ENCODE results near the gene UACA.
"Not testable (repeated sequence)": the region's sequence is repeated elsewhere in the genome, so short reads cannot be mapped to it uniquely, and the experiment has no call there.

UACA gene, protein sequence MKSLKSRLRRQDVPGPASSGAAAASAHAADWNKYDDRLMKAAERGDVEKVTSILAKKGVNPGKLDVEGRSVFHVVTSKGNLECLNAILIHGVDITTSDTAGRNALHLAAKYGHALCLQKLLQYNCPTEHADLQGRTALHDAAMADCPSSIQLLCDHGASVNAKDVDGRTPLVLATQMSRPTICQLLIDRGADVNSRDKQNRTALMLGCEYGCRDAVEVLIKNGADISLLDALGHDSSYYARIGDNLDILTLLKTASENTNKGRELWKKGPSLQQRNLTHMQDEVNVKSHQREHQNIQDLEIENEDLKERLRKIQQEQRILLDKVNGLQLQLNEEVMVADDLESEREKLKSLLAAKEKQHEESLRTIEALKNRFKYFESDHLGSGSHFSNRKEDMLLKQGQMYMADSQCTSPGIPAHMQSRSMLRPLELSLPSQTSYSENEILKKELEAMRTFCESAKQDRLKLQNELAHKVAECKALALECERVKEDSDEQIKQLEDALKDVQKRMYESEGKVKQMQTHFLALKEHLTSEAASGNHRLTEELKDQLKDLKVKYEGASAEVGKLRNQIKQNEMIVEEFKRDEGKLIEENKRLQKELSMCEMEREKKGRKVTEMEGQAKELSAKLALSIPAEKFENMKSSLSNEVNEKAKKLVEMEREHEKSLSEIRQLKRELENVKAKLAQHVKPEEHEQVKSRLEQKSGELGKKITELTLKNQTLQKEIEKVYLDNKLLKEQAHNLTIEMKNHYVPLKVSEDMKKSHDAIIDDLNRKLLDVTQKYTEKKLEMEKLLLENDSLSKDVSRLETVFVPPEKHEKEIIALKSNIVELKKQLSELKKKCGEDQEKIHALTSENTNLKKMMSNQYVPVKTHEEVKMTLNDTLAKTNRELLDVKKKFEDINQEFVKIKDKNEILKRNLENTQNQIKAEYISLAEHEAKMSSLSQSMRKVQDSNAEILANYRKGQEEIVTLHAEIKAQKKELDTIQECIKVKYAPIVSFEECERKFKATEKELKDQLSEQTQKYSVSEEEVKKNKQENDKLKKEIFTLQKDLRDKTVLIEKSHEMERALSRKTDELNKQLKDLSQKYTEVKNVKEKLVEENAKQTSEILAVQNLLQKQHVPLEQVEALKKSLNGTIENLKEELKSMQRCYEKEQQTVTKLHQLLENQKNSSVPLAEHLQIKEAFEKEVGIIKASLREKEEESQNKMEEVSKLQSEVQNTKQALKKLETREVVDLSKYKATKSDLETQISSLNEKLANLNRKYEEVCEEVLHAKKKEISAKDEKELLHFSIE (N-terminal part only)

DNA sequence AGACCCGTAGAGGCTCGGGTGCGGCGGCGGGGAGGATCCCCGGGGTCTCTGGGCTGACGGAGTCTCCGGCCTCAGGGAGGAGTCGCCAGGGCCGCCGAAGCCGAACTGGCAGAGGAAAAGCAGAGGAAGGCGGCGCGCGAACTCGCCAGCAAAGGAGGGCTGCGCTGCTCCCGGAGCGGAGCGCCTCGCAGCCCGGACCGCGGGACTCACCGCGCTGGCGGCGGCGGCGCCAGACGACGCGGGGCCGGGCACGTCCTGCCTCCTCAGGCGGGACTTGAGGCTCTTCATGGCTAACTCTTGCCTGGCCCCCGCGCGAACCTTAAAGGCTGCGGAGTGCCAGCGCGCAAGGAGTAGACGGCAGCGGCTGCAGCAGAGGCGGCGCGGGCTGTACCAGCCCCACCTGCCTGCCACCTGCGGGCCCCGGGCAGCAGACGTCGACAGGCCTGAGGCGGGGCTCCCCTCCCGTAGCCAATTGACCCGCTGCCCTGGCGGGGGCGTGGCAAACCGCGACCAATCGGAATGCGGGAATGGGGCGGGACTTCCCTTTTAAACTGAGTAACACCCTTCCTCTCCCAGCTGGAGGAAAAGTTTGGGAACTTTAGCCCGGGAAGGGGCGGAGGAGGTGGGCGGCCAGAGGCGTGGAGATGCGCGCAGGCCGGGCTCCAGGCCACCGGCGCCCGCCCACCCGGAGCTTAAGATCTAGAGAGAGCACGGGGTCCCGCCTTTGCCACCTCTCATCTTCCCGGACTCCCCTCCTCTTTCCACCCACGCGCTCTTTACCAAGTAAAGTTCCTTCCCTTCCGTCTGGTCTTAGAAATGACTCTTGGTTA, at the start of gene UACA:
Gene UACA (minus strand): TSS at position 439 of the 830 bp plus-strand sequence. CDS start 151 bp downstream, at position 288.
- peak; percentile 28 to 29 for DNase-seq (ENCODE audit: low read depth in 2 of 2)

DNA sequence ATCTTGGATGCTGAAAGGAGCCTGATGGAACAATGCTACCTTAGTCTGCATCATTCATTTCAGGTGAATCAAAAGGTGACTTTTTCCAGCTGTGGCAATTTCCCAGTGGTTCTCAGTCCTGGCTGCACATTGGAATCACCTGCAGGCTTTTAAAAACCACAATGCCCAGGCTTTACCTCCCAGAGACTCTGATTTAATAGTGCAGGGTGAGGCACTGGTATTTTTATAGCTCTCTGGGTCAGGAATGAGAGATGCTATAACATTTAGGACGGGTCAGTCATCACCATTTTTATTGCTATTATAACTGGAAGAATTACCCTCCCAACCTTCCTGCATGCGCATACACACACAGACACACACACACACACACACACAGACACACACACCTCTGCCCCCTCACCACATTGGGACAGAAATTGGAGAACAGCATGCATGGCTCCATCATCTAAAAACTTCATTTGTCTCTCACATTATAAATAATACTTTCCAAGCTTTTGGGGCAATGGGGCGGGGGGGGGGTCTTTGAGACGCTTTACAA, 49.5 kb upstream of the UACA start:
- no peak for DNase-seq (ENCODE audit: low read depth in 2 of 2)

DNA sequence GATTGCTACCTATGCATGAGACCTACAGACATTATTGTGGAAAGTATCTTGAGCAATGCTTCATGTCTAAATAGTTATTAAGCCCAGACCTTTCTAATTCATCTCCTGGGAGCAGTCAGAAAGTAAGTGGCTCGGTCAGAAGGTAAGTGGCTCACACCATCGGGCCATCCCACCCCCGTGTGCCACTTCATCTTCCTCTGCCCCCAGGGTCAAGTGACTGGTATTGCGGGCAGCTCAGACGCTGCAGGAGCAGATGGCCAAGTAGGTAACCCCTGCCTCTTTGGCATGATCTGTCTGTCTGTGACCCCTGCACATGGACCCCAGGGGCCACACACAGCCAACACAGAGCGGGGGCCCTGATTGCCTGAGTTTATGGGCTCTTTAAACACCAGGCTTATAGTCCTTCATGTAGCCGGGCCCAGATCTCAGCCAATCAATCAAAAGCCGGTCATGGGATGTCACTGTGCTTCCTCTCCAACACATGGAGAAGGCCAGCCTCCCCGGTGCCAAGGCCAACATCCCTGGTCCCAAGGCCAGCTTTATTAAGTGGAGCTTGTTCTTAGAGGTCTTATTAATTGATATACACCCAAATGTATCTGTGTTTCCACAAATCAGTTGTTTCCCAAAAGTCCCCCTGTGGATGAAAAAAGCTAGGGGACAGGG, 47.7 kb upstream of the UACA start:
- no peak for DNase-seq (ENCODE audit: low read depth in 2 of 2)

DNA sequence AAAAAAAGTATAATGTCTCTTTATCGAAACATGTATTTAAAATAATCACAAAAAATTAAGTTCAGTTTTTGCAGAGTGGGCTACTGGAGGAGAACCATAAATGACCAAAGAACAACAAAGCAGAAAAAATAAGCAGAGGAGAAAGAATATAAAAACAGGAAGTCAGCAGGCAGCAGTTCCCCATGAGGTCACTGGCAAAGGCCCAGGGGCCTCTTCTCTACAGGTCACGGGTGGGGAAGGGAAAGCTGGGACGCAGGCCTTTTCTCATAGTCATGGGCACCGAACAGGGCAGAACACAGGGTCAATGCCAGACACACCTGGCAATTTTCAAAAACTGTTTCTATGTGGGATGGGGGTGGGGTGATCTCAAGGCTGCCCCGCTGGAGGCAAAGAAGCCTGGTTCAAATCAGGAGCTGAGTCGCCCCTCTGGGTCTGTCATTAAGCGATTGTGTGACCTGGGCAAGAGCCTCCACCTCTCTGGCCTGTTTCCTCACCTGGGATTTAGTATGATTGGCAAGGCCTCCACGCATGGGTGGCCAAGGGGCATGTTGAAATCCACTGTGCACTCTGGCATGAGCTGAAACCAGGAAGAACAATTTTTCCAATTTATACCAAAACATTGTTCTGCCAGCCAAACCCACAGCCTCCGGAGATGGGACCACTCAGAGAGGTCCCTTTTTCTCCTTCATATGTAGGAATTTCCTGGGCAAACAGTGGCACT, 43.8 kb upstream of the UACA start:
- DNase-seq (ENCODE audit: low read depth in 2 of 2), result no peak

DNA sequence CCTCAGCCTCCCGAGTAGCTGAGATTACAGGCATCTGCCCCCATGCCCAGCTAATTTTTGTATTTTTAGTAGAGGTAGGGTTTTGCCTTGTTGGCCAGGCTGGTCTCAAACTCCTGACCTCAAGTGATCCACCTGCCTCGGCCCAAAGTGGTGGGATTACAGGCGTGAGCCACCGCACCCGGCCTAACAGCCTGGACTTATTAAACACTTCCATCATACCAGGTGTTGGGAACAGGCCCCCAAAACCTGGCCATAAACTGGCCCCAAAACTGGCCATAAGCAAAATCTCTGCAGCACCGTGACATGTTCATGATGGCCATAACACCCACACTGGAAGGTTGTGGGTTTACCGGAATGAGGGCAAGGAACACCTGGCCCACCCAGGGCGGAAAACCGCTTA, 41.0 kb upstream of the UACA start:
- not testable (repeated sequence) for DNase-seq (ENCODE audit: low read depth in 2 of 2)

DNA sequence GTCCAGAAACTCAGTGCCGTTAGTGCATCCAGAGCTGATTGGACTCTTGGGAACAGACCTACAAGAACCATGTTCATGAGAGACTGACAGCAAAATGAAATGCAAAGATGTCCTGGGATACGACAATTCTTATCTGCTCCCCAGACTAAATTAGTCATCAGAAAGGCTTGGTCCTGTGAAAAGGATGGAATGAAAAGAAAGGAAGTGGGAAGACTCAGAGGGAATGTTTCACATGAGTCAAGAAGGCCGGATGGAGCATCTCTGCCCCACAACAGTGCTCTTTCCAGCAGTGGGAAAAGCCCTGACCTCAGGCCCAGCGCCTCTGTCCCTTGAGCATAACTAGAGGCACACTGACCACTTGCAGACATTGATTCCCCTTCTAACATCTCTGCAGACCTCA, 39.3 kb upstream of the UACA start:
- DNase-seq (ENCODE audit: low read depth in 2 of 2), result no peak

DNA sequence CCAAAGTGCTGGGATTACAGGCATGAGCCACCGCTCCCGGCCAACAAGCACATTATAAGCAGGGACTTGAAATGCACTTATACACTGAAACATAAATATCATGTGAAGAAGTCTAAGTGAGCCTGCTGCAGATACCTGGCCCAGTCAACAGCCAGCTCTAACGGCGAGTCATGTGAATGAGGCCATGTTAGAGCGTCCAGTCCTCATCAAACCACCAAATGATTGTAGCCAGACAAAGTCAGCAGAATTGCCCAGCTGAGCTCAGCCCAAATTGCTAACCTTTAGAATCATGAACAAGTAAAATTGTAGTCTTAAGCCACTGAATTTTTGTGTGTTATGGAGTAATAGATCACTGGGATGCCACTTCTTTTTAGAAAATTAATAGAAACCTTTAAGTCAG, 37.8 kb upstream of the UACA start:
- DNase-seq (ENCODE audit: low read depth in 2 of 2), result no peak

DNA sequence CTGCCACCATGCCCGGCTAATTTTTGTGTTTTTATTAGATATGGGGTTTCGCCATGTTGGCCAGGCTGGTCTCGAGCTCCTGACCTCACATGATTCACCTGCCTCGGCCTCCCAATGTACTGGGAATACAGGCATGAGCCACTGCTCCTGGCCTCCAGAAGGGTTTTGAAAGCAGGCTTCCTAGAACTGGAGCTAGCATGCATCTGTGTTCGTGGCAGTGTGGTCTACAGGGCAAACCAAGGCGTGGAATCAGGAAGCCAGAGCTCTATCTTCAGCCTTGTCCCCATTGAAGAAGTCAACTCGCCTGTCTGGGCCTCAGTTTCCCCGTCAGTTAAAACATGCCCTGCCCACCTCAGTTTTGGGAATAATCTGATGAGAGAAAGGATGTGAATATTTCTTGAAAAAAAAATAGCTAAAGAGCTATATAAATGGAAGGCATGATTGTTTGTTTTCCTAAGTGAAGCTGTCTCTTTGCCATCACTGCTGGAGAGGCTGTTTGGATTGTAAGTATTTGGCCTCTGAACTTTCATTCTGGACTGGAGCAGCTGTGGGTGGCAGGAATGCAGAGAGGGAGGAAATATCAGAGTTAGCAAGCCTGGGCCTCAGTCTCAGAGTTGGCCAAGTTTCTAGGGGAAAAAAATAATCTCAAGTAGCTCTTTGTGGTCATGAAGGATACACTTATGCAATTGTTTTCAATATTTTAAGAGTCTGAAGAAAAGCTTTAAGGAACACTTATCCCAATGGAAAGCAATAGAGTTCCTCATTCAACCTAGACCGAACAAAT, 36.5 kb upstream of the UACA start:
- DNase-seq (ENCODE audit: low read depth in 2 of 2), result no peak

DNA sequence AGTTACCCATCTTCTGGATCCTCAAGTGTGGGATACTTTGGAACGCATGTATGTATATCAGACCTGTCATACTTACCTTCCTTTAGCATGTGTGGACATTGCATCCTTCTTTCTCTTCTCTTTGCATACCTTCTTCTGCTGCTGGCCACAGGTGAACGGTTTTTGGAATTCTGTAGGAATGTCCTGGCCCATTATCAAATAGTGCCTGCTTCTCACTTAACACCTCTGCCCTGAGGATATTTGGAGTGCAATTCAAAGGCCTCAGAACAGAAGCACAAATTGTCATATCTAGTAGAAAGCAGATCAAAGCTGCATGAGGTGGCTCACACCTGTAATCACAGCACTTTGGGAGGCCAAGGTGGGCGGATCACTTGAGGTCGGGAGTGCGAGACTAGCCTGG, 34.1 kb upstream of the UACA start:
- no peak for DNase-seq (ENCODE audit: low read depth in 2 of 2)

DNA sequence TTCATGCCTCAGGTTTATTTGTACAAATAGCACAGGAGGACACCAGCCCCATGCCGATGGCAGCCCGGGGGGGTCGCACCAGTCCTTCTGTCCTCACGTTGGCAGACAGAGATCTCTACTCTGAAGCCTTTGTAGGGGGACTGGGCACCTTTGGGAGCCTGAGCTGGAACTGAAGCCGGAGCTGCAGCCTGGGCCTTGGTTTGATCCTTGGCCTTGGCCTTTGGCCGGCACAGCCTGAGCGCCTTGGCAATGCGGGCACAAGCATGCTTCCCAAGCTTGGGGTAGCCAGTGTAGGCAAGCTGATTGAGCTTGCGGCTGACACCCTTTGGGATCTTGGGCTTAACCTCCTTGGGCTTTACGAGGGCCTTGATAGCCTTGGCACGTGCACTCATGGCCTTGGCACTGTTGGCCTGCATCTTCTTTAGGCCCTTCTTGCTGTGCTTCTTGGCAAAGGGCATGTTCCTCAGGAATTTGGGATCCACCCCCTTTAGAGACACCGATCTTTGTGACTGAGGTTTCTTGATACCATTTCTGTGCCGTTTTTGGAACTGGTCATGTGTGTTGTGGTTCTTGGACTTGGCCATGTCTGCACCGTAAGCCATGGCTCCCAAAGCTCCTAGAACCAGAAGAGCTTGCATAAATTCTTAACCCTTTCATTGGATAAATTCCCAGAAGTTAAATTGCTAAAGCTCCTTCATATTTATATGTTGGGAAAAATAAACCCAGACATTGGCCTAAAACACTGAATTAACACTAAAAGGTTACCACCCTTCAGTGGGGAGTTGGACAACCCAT, 33.4 kb upstream of the UACA start:
- no peak for DNase-seq (ENCODE audit: low read depth in 2 of 2)

DNA sequence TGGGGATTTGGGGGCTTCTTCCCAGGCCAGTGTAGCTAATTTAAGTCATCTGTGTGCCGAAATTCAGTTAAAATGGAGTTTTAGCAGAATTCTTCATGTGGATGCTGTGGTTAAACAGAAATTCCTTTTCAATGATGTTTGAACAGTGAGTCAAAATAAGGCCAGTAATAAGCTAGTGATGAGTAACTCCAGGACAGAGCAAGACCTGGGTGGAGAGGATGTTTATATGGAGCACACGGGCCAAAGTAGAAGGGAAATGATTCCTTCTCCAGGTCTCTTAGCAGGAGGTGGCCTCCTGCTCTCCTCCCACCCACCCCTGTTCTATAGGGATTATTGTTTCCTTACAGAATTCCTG, 31.9 kb upstream of the UACA start:
- DNase-seq (ENCODE audit: low read depth in 2 of 2), result no peak

DNA sequence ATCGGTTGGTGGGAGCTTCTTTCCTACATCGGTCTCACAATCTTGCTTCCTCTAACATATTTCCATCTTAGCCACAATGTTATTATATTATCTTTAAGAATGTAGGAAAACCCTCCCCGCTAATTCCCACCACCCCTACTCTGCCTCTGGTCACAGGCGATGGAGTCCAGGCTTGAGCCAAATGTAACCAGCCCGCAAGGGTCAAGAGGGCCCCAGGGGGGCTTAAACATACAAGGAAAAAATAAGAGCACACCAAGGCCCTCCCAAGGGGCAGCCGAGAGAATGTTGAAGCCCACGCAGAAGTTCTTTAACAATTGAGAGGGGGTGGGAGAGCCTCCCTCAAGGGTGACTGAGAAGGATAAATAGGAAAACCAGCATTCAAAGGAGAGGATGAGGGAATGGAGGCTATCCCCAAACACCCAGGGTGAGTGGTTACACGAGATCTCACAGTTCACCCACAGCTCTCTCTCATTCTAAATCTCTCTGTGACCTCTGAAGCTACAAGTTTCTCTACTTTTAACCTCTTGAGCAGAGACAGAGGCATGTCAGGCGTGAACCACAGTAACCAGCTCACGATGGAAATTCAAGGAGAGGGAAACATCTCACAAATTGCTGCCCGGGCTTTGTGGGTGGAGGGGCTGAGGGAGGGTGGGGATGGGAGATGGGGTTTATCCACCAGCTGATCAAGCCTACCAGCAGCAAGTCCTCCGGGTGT, 31.4 kb upstream of the UACA start:
- no peak for DNase-seq (ENCODE audit: low read depth in 2 of 2)

DNA sequence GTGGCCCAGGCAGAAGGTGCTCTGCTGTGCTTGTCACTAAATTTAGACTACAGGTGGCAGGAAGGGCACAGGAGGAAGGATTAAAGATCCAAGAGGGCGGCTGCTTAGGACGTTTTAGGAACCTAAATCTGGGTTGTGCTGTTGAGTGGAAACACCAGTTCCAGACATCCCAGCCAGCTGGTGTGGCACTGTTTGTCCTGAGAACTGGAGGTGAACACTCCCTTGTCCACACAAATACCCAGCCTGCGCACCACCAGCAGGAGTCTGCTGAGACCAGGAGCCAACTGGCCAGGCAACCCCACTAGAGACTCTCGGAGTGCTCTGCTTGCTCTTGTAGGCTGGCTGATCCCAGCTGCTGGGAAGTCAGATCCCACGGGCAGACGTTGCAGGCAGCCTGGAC, 30.3 kb upstream of the UACA start:
- no peak for DNase-seq (ENCODE audit: low read depth in 2 of 2)

DNA sequence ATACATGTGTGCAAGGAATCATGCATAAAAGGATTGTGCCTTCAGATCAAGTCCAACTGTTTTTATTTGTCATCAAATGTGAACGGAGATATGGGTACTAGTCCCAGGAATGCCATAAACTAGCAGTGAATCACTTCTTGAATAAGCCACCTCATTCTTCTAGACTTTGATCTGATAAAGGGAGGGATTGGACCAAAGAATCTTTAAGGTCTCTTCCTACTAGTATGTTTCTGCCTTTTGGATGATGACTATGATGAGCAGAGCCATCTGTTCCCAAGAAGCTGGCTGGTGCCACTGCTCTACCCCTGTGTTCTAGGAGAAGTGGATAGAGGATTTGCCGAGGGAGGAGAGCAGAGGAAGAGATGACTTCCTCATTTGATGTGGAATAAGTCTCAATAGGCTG, 28.8 kb upstream of the UACA start:
- DNase-seq (ENCODE audit: low read depth in 2 of 2), result no peak

DNA sequence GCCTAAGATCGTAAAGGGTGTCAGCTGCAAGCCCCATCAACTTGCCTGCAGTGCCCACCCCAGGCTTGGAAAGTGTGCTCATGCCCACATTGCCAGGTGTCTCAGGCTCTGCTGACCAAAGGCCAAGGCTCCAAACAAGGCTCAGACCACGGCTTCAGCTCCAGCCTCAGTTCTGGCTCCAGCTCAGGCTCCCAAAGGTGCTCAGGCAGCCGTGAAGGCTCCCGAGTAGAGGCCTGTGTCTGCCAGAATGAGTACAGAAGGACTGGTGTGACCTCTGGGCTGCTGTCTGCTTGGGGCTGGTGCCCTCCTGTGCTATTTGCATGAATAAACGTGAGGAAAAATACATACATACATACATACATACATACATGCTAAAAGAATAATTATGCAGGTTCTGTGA, 27.9 kb upstream of the UACA start:
- DNase-seq (ENCODE audit: low read depth in 2 of 2), result no peak

DNA sequence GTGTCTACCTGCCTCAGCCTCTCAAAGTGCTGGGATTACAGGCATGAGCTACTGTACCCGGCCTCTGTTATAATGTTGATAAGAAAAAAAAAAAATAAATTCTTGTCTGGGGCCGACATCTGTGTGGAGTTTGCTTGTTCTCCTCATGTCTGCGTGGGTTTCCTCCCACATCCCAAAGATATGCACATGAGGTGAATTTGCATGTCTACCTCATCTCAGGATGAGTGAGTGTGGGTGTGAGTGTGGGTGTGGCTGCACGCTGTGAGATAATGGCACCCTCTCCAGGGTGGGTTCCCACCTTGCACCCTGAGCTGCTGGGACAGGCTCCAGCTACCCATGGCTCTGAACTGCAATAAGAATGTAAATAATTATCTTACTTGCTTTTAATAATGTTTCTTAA, 25.9 kb upstream of the UACA start:
- DNase-seq (ENCODE audit: low read depth in 2 of 2), result no peak
